LNCAP (cell line): ENCODE results near the gene MYF6.

Source experiments
- TF ChIP-seq, protein P1 (sequence below): fragments of 450-650 bp; IDR thresholded peaks from 2 replicates; pipeline ENCODE4 v1.5.1; 2017; ENCODE audit warnings: mild to moderate bottlenecking

The MYF6 gene

DNA sequence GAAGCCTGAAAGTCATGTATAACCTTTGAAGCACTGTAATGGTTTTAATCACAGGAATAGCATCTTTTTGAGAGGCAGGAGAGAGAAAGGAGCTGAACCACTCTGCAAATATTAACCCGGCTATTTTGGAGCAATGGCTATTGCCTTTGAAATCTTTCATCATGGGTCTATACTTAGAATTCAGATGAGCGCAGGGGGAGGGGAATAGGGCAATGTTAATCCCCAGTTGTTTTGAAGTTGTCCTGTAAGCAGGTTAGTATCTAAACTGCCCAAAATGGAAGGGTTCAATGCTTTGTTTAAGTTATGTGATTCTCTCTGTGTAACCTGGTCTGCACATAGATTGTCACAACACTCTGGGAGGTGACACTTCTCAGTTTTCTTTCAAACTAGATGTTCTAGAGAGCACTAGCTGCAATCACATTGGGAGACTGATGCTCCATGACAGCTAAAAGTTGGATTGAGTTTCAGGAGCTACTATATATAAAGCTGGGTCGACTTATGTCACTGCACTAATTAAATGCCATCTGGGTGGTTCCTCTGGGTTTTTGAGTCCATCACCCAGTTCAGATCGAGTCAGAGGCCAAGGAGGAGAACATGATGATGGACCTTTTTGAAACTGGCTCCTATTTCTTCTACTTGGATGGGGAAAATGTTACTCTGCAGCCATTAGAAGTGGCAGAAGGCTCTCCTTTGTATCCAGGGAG is at the start of gene MYF6:
Gene MYF6, plus strand, starts transcription at position 509 of the 704 bp plus-strand sequence. Its CDS starts 86 bp downstream, at position 595.
- TF ChIP-seq, protein P1, sequence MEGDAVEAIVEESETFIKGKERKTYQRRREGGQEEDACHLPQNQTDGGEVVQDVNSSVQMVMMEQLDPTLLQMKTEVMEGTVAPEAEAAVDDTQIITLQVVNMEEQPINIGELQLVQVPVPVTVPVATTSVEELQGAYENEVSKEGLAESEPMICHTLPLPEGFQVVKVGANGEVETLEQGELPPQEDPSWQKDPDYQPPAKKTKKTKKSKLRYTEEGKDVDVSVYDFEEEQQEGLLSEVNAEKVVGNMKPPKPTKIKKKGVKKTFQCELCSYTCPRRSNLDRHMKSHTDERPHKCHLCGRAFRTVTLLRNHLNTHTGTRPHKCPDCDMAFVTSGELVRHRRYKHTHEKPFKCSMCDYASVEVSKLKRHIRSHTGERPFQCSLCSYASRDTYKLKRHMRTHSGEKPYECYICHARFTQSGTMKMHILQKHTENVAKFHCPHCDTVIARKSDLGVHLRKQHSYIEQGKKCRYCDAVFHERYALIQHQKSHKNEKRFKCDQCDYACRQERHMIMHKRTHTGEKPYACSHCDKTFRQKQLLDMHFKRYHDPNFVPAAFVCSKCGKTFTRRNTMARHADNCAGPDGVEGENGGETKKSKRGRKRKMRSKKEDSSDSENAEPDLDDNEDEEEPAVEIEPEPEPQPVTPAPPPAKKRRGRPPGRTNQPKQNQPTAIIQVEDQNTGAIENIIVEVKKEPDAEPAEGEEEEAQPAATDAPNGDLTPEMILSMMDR = no peak

DNA sequence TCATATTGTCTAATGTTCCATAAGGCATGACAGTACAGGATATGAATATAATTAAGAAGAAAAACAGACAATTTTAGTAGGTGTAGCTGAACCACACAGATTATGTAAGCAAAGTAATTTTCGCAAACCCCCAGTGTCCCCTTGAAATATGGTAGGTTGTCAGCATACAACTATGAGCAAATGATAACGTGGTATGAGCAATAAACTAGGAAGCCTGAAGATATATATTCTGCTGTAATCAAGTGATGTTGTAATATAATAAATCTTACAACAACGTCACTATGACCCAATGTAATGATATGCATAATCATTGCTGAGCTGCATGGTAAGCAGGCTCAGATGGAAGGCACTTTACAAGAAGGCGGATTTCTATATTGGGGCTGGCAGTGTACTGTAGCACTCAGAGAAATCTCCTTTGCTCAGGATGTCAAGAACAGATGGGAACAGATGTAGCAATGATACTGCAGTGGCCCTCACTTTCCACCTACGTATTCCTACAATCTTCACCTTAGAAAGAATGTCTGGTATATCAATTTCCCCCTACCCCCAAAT is 47.8 kb upstream of the MYF6 start:
- TF ChIP-seq, protein P1 = no peak

DNA sequence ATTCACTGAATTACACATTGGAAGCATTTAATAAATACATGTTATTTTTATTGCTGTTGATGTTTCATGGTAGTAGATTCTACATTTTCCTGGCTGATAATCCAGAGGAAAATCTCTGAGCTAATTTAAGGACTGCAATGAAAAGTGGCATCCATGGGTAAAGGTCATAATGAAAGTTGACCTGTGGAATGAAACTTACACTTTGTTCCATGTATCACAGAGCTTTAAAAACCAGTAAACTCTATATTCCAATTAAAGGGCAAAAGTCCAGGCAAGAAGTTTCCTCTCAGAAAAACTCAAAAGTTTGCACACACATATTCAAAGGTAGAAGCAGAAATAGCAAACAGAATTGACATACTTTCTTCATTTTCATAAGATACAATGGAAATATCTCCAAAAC is 44.8 kb upstream of the MYF6 start:
- TF ChIP-seq, protein P1 = no peak

DNA sequence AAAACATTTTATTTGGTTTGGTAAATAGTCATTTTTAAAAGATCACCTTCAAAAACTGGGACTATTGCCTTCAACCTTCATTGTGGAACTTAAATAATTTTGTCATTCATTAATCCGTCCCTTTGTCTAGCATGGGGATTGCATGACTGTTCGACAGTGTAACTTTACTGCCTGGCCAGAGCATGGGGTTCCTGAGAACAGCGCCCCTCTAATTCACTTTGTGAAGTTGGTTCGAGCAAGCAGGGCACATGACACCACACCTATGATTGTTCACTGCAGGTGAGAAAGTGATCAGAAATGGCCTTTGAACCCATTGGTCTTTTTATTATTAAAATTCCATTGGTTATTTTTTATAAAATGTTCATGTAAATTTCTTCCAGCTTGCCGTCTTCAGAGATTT is 37.2 kb upstream of the MYF6 start:
- TF ChIP-seq, protein P1 = no peak

DNA sequence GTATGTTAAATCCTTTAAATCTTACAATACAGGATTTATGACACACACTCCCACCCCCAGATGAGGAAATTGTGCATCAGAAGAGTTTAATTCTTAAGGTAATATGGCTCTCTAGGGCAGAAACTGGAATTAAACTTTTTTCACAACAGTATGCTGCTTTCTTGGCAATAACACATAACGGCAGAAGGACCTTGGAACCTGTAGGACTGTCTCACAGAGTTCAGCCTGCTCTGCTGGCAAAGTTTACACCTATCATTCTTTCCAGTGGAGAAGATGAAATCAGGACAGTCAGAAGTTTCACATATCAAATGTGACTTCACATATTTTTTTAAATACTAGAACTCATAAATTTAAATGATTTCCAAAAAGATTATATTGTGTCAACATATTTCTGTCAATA is 30.6 kb upstream of the MYF6 start:
- TF ChIP-seq, protein P1 = no peak

DNA sequence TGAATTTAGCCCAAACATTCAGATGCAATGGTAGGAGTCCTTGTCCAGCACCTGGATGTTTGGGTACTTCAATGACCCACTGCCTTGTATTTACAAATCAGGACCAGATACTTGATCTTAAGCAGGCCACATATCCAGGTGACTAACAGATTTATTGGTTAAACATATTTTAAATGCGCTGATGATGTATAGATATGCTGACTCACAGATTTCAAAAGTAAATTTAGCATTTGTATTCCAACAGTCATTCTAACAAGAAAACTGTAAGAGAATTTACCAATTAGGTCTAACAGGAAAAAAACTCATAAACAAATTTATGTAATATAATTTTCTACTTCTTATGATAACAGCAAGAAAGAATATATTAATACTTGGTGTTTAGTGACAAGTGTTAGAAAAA is 29.4 kb upstream of the MYF6 start:
- TF ChIP-seq, protein P1 = no peak

DNA sequence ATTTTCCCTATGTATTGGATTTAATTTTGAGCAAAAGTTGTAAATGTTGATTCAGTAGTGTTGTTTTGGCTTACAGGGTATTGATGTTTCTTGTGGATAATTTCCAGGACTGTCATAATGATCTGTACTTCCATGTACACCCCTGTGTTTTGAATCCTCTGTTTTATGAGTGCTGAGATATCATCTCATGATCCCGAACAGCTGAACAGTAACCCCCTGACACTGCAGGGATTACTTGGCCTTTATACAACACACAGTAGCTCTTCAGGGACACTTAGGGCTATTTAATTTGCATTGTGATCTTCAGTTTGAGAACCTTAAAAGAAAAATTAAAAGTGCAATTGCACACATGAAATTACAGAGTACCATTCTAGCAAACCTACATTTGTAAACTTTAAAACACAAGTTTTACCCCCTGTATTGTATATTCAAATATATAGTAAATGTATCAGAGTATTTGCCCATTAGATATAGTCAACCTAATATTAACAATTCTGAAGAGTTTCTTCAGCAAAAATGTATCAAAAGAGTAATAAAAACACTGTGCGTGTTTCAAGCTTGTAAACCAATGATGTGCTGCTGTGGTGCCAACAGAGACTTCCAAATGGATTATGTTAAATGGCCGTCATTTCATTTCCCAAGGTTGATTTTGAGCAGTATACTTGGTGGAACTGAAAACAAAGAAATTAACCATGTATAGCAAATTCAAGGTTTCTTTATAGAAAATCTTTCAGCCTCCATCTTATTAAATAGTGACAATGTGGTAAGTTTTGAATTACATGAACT is 27.9 kb upstream of the MYF6 start:
- TF ChIP-seq, protein P1 = no peak
